GM21390 (cell line): ENCODE measurements around the gene CFAP20DC.
"Not testable (repeated sequence)": the region's sequence is repeated elsewhere in the genome, so short reads cannot be mapped to it uniquely, and the experiment has no call there.

Experiments
- ATAC-seq: cut with Tn5 transposase; IDR thresholded peaks from one replicate; pipeline ENCODE4 v1.9.1; 2021; ENCODE audit not compliant: unreplicated experiment

Gene CFAP20DC

GRCh38 chr3:58824285-58824684 is 225.5 kb downstream of the CFAP20DC start:
- ATAC-seq, result no peak

GRCh38 chr3:58806551-58807244 is 243.1 kb downstream of the CFAP20DC start:
- not testable (repeated sequence) for ATAC-seq

GRCh38 chr3:58804914-58805313 is 244.9 kb downstream of the CFAP20DC start:
- no peak for ATAC-seq

GRCh38 chr3:58801541-58801940 is 248.3 kb downstream of the CFAP20DC start:
- no peak for ATAC-seq

- ATAC-seq, result no peak
These were observed 248.9 kb downstream of the CFAP20DC start for GRCh38 chr3:58800940-58801339.

- no peak for ATAC-seq
These were observed 249.8 kb downstream of the CFAP20DC start for GRCh38 chr3:58800032-58800431.

GRCh38 chr3:58799271-58799670 is 250.6 kb downstream of the CFAP20DC start:
- no peak for ATAC-seq

GRCh38 chr3:58798312-58798711 is 251.5 kb downstream of the CFAP20DC start:
- ATAC-seq, result no peak

GRCh38 chr3:58794750-58795149 is 255.1 kb downstream of the CFAP20DC start:
- no peak for ATAC-seq

GRCh38 chr3:58793938-58794337 is 255.9 kb downstream of the CFAP20DC start:
- ATAC-seq, result no peak

- ATAC-seq, result no peak
These were observed 256.8 kb downstream of the CFAP20DC start for GRCh38 chr3:58792921-58793451.

- ATAC-seq, result no peak
These were observed 260.4 kb downstream of the CFAP20DC start for GRCh38 chr3:58789385-58789784.

- ATAC-seq, result no peak
These were observed 264.9 kb downstream of the CFAP20DC start for GRCh38 chr3:58784888-58785287.

GRCh38 chr3:58784425-58784824 is 265.4 kb downstream of the CFAP20DC start:
- ATAC-seq, result no peak

GRCh38 chr3:58783845-58784244 is 266.0 kb downstream of the CFAP20DC start:
- no peak for ATAC-seq

GRCh38 chr3:58779934-58780333 is 269.9 kb downstream of the CFAP20DC start:
- no peak for ATAC-seq

GRCh38 chr3:58776231-58776630 is 273.6 kb downstream of the CFAP20DC start:
- ATAC-seq, result no peak

GRCh38 chr3:58772462-58772861 is 277.4 kb downstream of the CFAP20DC start:
- no peak for ATAC-seq

GRCh38 chr3:58769065-58769464 is 280.8 kb downstream of the CFAP20DC start:
- ATAC-seq, result no peak

GRCh38 chr3:58766587-58767282 is 283.1 kb downstream of the CFAP20DC start:
- no peak for ATAC-seq

GRCh38 chr3:58755150-58755549 is 294.7 kb downstream of the CFAP20DC start:
- no peak for ATAC-seq

GRCh38 chr3:58754074-58754473 is 295.8 kb downstream of the CFAP20DC start:
- ATAC-seq, result peak; percentile 72
